Uterus (tissue), 2 donors: ENCODE data around the gene NUP210.

ENCODE experiments used
- CTCF ChIP-seq, 4 experiments: fragments of 200-600 bp in 2 of 4; fragments of 450-650 bp in 2 of 4; sonication (generic) in 2 of 4; IDR thresholded peaks; one replicate each; pipeline ENCODE4 v1.5.1; 2016 to 2019; ENCODE audit warnings: antibody characterized with exemption in 4 of 4, mild to moderate bottlenecking in 2 of 4, moderate library complexity in 1 of 4
- POLR2A ChIP-seq, 2 donors: fragments of 450-650 bp; IDR thresholded peaks; one replicate each; pipeline ENCODE4 v1.6.1; 2016; ENCODE audit warnings: antibody characterized with exemption in 2 of 2, mild to moderate bottlenecking in 1 of 2, moderate library complexity in 1 of 2

GRCh38 chr3:13391308-13391707 lies 28.8 kb downstream of the NUP210 start:
- TF ChIP-seq CTCF (IDR thresholded peaks at IDR 0.05) (no peak), POLR2A (IDR thresholded peaks at IDR 0.05) (no peak)
